Upper lobe of left lung (tissue), 4 donors: ENCODE results near the gene SAMD4A.

Experiments used
- POLR2A ChIP-seq, 4 donors: fragments of 450-650 bp; IDR thresholded peaks; one replicate each; pipeline ENCODE4 v1.5.1; 2016 to 2017; ENCODE audit warnings: antibody characterized with exemption in 4 of 4, mild to moderate bottlenecking in 2 of 4
- POLR2AphosphoS5 ChIP-seq, 2 donors: sonication (generic); formaldehyde crosslinking; IDR thresholded peaks; one replicate each; pipeline ENCODE4 v1.5.1; 2017; ENCODE audit warnings: antibody characterized with exemption in 2 of 2
- TF ChIP-seq, protein P1 (sequence below), 6 experiments: fragments of 450-650 bp in 4 of 6; fragments of 200-600 bp in 2 of 6; sonication (generic) in 2 of 6; IDR thresholded peaks; one replicate each; pipeline ENCODE4 v1.5.1; 2016 to 2019; ENCODE audit warnings: antibody characterized with exemption in 6 of 6

- TF ChIP-seq, protein P1, sequence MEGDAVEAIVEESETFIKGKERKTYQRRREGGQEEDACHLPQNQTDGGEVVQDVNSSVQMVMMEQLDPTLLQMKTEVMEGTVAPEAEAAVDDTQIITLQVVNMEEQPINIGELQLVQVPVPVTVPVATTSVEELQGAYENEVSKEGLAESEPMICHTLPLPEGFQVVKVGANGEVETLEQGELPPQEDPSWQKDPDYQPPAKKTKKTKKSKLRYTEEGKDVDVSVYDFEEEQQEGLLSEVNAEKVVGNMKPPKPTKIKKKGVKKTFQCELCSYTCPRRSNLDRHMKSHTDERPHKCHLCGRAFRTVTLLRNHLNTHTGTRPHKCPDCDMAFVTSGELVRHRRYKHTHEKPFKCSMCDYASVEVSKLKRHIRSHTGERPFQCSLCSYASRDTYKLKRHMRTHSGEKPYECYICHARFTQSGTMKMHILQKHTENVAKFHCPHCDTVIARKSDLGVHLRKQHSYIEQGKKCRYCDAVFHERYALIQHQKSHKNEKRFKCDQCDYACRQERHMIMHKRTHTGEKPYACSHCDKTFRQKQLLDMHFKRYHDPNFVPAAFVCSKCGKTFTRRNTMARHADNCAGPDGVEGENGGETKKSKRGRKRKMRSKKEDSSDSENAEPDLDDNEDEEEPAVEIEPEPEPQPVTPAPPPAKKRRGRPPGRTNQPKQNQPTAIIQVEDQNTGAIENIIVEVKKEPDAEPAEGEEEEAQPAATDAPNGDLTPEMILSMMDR (IDR thresholded peaks at IDR 0.05), result no peak
- TF ChIP-seq POLR2AphosphoS5 (IDR thresholded peaks at IDR 0.05) (no peak), POLR2A (IDR thresholded peaks at IDR 0.05) (no peak)
Observed at GRCh38 chr14:54603362-54603761, 36.4 kb downstream of the SAMD4A start.
